GM19025 (cell line): ENCODE results near the gene TMEM109.
A peak's percentile ranks its signal among the peaks of the same experiment; 100 is the strongest.
"Not testable (repeated sequence)": the region's sequence is repeated elsewhere in the genome, so short reads cannot be mapped to it uniquely, and the experiment has no call there.

Experiments
- ATAC-seq: cut with Tn5 transposase; IDR thresholded peaks from one replicate; pipeline ENCODE4 v1.9.1; 2021; ENCODE audit warnings: mild to moderate bottlenecking, low read depth, moderate library complexity; ENCODE audit not compliant: unreplicated experiment

The TMEM109 gene

GRCh38 chr11:60909680-60910280 lies 4.2 kb upstream of the TMEM109 start:
- not testable (repeated sequence) for ATAC-seq

- ATAC-seq = peak; percentile 32
These were observed 3.7 kb upstream of the TMEM109 start for GRCh38 chr11:60910281-60910687.

GRCh38 chr11:60910711-60911380 lies 3.1 kb upstream of the TMEM109 start:
- no peak for ATAC-seq

- ATAC-seq = no peak
These were observed 1.6 kb upstream of the TMEM109 start for GRCh38 chr11:60912223-60912850.

DNA sequence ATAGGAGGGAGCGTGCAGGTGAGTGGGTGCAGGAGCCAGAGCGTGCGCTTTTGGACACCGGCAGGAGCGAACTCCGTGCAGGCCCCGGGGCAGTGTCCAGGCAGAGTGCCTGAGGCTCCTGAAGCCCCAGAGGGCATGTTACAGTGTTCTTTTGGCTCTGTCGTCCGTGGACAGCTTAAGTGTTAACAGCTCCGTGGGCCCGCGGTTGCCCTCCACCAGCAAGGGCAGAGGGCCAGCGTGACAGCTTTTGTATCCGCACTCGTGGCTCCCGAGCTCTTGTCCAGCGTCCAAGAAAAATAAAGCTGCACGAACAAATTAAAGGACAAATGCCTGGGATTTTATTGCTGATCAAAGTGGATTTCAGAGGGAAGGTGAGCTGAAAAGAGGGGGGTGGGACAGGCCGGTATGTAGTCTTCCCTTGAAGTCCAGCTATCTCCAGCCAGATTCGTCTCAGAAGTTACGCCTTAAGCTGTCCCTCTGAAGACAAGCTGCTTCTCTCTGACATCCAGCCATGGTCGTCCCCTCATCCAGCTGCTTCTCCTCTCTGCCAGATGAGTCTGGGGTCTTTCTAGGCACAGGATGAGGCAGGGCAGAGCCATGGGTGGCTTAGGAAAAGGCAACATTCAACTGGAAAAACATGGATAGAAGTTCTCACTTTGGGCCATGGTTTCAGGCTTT lies 968 bp upstream of the TMEM109 start:
- no peak for ATAC-seq

DNA sequence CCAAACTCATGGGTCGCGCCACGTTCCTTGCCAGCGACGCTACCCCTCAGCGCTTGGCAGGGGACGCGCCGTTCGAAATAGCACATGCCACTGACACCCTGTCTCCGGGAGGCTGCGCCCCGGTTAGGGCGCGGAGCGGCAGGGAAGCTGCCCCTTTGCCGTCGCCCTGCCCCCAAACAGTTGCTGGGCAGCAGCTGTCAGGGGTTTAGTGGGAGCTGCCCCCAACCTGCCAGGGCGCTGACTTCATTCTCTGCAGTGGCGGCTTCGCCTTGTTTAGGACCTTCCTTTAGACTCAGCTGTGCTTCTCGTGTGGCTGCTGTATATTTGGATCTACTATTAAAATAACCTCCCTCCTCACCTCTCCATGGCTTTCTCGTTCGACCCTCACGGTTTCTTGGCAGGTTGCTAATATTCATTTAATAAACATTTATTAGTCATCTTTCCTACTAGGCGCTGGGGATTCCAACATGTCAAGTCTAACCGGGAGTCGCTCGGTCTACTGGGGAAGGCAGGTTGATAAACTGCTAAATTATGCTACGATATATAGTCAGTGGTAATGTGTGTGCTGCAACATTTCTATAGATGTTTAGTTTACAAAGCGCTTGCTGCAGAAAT lies 782 bp downstream of the TMEM109 start:
- no peak for ATAC-seq

GRCh38 chr11:60915248-60915914 lies 1.4 kb downstream of the TMEM109 start:
- ATAC-seq = peak; percentile 46

- no peak for ATAC-seq
These were observed 2.8 kb downstream of the TMEM109 start for GRCh38 chr11:60916669-60917206.

DNA sequence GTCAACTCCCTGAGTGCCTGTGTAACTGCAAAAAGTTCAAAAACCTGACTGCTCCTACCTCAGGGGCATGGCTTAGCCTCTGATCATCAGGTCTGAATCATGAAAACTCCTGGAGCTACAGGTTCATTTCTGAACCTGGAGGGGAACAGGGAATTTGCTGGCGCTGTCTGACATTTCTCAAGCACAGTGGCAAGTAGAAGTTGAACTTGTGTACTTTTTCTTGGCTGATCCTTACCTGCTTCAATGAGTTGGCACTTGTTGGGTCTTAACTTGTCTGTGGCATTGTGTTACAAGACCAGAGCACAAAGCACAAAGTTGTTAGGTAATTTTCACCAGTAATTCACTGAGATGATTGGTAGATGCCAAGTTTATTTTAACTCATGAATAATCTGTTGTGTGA lies 3.3 kb downstream of the TMEM109 start:
- ATAC-seq = no peak

DNA sequence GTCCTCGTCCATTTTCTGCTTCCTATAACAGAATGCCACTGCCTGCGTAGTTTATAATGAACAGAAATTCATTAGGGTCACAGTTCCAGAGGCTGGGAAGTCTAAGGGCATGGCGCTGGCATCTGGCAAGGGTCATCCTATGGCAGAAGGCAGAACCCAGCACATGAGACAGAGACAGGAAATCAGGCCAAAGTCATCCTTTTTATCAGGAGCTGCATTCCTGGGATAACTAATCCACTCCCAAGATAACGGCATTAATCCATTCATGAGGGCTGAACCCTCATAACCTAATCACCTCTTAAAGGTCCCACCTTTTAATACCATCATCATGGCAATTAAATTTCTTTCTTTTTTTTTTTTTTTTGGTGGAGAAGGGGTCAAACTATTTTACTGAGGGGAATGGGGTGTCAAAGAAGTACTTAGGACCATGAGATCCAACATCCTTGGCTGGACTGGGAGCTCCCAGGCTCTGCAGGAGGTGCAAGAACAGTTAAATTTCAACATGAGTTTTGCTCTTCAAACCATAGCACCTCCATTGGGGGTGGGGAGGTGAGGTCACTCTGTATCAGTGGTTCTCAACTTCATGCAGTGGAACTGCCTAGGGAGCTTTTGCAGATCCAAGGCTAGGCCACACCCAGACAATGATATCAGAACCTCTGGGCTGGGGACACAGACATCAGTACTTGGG lies 4.4 kb downstream of the TMEM109 start:
- no peak for ATAC-seq

DNA sequence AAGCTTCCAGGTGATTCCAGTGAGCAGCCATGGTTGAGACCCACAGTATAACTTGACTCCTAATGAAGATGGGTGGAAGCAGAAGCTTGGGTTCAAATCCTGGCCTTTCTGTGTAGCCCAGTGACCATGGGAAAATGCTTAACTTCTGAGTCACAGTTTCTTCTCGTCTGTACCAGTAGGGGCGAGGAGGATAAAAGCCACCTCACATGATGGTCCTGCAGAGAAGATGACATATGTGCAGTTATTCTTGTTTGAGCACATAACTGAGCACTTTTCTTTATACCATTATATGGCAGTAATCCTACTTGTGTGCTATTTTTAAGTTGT lies 4.9 kb downstream of the TMEM109 start:
- ATAC-seq = no peak

DNA sequence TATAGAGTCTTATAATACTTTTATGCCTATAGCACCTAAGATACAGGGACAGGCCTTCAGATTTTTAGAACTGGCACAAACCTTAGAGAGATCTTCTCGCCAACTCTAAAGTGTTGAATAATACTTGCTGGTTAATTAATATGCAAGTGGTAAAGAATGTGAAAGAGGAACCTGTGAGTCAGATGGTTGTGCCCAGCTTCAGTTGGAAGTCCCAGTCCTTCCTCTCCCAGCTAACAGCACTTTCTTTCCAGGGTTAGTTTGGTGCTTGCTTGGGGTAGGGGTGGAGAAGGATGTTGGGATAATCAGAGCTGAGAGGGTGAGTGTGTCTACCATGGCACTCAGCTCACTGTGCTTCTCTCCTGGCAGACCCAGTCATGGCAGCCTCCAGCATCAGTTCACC lies 5.4 kb downstream of the TMEM109 start:
- ATAC-seq = no peak

GRCh38 chr11:60919956-60920355 lies 6.0 kb downstream of the TMEM109 start:
- no peak for ATAC-seq

DNA sequence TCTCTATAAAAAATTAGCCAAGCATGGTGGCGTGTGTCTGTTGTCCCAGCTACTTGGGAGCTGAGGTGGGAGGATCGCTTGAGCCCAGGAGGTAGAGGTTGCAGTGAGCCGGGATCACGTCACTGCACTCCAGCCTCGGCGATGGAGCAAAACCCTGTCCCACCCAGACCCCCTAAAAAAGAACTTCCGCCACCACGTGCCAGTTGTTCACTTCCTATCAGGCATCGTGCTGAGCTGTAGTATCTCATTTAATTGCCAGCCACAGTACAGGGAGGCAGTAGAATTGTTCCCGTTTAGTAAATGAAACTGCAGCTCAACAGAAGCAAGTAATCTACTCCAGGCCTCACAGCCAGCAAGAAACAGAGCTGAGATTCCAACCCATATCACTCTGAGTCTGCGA lies 7.3 kb downstream of the TMEM109 start:
- no peak for ATAC-seq

GRCh38 chr11:60921777-60922335 lies 7.9 kb downstream of the TMEM109 start:
- ATAC-seq = no peak

- ATAC-seq = no peak
These were observed 8.9 kb downstream of the TMEM109 start for GRCh38 chr11:60922906-60923305.

GRCh38 chr11:60923326-60923725 lies 9.4 kb downstream of the TMEM109 start:
- ATAC-seq = no peak

- no peak for ATAC-seq
These were observed 9.8 kb downstream of the TMEM109 start for GRCh38 chr11:60923800-60924109.

DNA sequence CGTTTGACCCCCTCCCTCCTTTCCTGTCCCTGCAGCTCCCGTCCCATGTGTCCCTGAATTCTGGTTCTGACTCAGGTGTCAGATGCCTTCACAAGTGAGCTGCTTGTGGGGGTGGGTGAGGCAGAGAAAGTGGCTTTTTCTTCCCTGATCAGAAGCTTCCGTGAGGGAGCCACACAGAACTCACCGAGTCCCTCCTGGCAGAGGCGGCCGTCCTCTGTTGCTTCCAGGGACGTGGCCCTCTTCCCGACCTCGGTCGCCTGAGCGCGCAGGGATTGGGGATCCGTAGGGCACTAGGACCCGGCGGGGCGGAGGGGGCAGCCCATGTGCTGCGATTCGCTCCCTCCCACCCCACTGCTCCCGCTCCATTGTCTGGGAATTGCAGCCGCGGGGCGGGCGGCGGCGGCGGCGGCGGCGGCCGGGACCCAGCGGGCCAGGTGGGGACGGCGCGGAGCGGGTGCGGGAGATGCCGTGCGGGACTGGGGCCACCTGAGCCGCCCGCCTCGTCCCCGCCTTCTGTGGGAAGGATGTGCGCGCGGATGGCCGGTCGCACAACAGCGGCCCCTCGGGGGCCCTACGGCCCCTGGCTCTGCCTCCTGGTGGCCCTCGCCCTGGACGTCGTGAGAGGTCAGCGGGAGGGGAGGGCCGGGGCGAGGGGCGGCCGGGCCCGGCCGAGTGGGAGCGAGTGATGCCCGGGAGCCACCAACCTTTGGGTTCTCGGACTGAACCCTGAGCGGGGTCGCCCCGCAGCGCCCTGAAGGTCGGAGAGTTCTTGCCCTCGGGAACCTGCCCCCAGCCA lies 10.3 kb downstream of the TMEM109 start, which contains the start of gene TMEM132A:
TSS of gene TMEM132A (plus strand) at position 351 of the 796 bp plus-strand sequence. CDS start at position 525, 174 bp downstream.
- no peak for ATAC-seq
